IPS-NIHi7 (cell line): ENCODE data around the gene MARCHF10.
"Not testable (repeated sequence)": the region's sequence is repeated elsewhere in the genome, so short reads cannot be mapped to it uniquely, and the experiment has no call there.

Experiments
- DNase-seq: peaks from one replicate; pipeline ENCODE4 v3.0.0; 2012; ENCODE audit warnings: mixed read lengths; ENCODE audit errors: extremely low spot score

The MARCHF10 gene

DNA sequence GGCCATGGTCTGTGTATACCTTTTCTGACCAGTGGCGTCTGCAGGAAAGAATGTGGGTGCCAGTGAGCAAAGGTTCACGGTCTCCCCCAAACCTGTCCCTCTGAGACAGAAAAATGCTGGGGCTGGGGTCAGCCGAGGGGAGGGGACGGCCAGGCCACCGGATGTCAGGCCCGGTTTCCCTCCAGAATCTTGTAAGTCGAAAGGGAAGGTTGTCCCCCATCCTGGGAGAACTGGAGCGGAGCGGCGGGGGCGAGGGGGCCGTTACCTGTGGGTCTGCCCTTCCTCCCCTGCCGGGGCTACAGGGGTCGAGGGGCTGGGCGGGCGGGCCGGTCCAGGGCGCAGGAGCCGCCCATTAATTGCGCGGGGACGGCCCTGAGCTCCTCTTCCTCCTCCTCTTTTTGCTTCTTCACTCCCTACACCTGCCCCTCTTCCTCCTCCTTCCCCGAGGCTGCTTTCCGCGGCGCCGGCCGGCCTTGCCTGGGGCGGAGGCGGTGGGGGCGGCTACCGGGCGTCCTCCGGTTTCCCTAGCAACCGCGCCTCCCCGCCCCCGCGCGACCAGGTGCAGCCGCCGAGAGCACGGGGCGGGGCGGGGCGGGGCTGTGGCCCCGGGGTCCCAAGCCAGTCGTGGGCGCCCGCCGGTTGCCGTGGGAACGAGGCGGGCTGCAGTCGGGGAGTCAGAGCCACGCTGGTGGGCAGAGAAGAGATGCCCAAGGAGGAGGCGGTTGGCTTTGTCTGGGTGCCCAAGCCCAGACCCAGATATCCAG lies at the start of gene MARCHF10:
MARCHF10 (minus strand) TSS at position 503 of the 764 bp plus-strand sequence. CDS start 6,579 bp downstream, outside the sequence.
- peak; percentile 89 for DNase-seq

DNA sequence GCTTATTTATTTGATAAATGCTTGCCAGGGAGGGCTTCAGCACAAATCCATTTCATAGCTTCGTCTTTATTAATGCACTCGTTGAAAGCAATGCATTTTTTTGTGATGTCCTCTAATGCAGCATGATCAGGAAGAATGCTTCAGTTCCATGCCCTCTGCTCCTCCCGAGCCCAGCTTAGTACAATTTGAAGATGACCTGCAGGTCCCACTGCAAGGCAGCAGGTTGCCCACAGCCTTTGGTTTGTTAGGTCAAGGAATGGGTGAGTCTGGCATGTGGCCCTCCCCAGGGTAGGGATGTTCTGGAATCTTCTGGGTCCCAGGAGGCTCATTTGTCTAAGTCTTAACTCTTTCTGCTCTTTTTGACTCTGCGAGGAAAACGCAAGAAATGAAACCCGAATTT lies 49.4 kb upstream of the MARCHF10 start:
- no peak for DNase-seq

DNA sequence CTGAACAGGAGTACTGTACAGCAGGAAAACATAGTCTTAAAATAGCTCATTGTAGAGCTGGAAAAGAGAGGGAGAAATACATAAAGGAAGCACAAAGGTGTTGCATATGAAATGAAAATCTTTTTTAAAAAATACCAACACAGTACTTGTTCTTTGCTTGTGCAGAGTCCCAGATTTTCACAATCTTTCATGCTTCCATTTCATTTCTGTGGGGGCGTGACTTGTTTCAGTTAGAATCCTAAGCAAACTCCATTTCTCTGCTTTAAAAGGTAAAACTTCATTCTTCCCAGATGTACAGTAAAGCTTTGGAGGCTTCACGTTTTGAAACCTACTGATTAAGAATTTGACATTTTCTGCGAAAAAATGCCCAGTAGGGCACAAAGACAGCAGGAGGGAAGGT lies 48.5 kb upstream of the MARCHF10 start:
- no peak for DNase-seq

- no peak for DNase-seq
Observed at GRCh38 chr17:62855156-62855555, 47.0 kb upstream of the MARCHF10 start.

- no peak for DNase-seq
Observed at GRCh38 chr17:62854098-62854680, 46.1 kb upstream of the MARCHF10 start.

GRCh38 chr17:62852195-62852594 lies 44.1 kb upstream of the MARCHF10 start:
- no peak for DNase-seq

- DNase-seq: not testable (repeated sequence)
Observed at GRCh38 chr17:62849591-62850415, 41.7 kb upstream of the MARCHF10 start.

GRCh38 chr17:62848334-62848733 lies 40.2 kb upstream of the MARCHF10 start:
- DNase-seq: no peak

GRCh38 chr17:62847426-62847825 lies 39.3 kb upstream of the MARCHF10 start:
- DNase-seq: no peak

DNA sequence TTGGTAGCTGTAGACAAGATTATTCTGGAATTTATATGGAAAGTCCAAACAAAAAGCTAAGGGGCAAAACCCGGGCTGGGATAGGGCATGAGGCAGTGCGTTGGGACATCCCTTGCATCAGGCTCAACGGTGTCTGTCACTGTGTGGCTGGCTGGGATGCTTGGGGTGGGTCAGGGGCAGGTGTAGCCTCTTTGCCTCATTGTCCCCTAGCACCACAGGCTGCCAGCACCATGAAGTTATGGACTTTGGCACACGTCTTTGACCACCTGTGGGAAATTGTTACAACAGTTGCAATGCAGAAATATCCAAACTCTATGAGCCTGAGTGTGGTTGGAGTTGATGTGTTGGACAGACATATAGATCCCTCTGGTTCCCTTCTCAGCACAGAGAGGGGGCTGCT lies 32.8 kb upstream of the MARCHF10 start:
- DNase-seq: no peak

DNA sequence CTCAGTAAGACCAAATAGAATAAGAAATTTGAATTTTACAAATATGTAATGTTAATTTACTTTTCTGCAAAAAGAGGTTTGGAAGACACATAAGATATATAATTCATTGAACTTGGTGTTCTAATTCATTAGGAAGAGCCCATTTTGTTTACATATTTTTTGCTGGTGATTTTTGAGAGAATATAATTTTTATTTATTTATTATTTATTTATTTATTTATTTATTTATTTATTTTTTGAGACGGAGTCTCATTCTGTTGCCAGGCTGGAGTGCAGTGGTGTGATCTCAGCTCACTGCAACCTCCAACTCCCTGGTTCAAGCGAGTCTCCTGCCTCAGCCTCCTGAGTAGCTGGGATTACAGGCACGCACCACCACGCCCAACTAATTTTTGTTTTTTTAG lies 25.7 kb upstream of the MARCHF10 start:
- DNase-seq: not testable (repeated sequence)

GRCh38 chr17:62832405-62832804 lies 24.3 kb upstream of the MARCHF10 start:
- DNase-seq: no peak

- not testable (repeated sequence) for DNase-seq
Observed at GRCh38 chr17:62831066-62831465, 23.0 kb upstream of the MARCHF10 start.

- DNase-seq: no peak
Observed at GRCh38 chr17:62827746-62828485, 19.8 kb upstream of the MARCHF10 start.

DNA sequence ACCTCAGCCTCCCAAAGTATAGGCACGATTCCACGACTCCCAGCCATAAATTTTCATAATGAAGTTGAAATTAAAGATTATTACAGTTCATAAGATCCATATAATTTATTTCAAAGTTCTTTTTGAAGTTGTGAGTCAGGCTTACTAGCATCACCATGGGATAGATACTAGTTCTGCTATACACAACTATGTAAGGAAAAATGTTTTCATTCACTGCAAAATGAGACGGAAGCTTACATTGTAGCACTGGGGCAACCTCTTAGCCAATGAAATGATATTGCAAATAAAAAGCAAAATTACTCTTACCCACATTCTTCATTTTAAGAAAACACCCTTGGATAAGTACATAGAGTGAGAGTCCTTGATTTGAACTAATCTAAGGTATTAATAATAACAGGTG lies 18.8 kb upstream of the MARCHF10 start:
- no peak for DNase-seq

GRCh38 chr17:62825182-62825581 lies 17.1 kb upstream of the MARCHF10 start:
- DNase-seq: no peak

DNA sequence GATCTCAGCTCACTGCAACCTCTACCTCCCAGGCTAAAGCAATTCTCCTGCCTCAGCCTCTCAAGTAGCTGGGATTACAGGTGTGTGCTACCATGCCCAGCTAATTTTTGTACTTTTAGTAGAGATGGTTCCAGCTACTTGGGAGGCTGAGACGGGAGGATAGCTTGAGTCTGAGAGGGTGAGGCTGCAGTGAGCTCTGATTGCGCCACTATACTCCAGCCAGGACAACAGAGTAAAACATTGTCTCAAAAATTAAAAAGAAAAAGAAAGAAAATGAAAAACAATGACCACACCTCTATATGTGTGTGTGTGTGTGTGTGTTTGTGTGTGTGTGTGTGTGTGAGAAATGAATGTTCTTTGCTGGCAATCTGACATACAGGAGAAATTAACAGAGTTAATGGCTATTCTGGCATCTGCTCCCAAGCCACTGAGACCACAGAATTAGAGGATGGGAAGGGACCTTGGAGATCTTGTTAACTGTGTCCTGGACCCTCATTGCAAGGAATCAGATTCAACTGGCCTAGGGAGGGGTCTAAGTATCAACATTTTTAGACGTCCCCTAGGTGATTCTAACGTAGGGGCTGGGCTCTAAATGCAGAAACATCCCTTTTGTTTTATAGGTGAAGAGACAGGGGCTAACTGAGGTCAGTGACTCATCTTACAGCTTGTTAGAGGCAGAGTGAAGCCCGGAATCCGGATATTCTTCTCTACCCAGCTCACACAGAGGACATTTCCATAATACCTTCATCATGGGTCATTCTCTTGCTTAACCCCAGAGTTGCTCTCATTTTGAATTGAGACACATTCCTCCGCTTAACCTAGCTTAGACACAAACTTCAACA lies 16.4 kb upstream of the MARCHF10 start:
- DNase-seq: peak; percentile 79

DNA sequence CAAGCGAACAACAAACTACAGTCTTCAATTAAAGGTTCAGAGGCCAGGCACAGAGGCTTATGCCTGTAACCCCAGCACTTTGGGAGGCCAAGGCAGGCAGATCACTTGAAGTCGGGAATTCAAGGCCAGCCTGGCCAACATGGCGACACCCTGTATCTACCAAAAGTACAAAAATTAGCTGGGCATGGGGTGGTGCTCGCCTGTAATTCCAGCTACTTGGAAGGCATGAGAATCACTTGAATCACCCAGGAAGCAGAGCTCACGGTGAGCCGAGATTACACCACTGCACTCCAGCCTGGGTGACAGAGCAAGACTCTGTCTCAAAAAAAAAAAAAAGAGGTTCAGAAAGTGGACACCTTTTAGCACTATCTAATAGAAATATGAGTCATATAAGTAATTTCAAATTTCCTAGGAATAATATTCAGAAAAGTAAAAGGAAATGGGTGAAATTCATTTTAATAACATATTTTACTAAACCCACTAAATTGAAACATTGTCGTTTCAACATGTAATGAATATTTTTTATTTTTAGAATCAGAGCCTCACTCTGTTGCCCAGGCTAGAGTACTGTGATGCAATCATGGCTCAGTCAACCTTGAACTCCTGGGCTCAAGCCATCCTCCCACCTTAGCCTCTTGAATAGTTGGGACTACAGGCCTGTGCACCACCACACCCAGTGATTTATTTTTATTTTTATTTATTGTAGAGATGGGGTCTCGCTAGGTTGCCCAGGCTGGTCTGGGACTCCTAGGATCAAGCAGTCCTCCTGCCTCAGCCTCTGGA lies 15.2 kb upstream of the MARCHF10 start:
- DNase-seq: no peak

- no peak for DNase-seq
Observed at GRCh38 chr17:62822080-62822904, 14.2 kb upstream of the MARCHF10 start.
